ENCODE measurements around the gene BLOC1S4. TPM values are rescaled to one million over a fixed set of nuclear protein-coding genes. Genes with fewer than 3 reads are reported as not detected.
A peak's percentile ranks its signal among the peaks of the same experiment; 100 is the strongest.

The BLOC1S4 gene
- total and polyA plus RNA-seq, 4 donors: 4.9 to 7.7 (median 5.4) TPM

DNA sequence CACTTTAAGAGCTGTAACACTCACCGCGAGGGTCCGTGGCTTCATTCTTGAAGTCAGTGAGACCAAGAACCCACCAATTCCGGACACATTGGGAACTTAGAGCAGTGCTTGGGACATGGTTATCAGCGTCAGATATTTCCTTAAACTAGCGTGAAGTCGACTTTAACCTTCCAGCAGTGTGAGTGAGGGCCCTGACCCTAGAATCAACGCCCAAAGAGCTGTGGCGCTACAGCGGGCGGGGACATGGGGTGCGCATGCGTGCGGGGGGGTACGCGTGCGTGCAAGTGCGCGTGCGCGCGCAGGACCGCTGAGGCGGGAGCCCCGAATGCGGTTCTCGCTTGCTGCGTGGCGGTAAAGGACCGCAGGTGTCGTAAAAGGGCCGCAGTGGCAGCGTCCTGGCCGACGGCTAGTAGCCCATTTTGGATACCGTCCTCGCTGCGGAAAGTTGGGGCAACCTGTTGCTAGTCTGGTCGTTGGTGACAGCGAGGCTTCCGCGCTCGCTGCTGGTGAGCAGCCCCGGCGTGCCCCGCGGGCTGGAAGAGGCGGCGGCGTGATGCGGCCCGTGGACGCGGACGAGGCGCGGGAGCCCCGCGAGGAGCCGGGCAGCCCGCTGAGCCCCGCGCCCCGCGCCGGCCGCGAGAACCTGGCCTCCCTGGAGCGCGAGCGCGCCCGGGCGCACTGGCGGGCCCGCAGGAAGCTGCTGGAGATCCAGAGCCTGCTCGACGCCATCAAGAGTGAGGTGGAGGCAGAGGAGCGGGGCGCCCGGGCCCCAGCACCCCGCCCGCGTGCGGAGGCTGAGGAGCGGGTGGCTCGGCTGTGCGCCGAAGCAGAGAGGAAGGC is 42.1 kb upstream of the BLOC1S4 start (continued):
- TF ChIP-seq REST (IDR thresholded peaks at IDR 0.05) (peak; percentile 20), EGR1 (IDR thresholded peaks at IDR 0.05; ENCODE audit: low read depth in 2 of 2) (no peak)

DNA sequence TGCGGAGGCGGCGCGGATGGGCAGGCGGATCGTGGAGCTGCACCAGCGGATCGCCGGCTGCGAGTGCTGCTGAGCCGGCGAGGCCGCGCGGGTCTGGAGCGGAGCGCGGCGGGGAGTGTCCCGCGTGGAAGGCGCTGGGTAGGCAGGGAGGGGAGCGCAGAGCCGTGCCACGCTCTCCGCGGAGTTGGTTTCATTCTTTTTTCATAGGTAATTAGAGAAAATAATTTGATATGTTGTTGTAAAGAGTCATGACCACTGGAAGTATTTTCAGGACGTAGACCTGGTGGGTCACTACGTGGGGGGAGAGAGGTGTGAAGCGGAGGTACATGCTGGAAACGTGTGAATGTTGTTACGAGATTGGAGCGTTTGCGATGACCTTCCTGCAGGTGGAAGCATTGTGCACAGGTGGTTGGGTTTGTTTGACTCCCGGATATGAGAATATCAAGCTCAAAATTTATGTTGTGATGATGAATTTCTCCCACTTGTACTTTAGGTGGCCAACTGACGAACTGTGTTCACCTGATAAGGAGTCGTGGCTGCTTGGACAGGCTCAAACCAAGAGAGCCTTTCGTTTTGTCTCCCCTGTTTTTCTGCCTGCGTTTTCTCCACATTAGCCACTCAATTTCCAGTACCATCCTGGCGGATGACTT is 41.3 kb upstream of the BLOC1S4 start:
- Histone ChIP-seq H3K4me3 (ENCODE audit: low read depth in 1 of 3, low read length in 3 of 3) (peak overlapping the region; percentile 73 to 76 (median 74)), H3K27ac (ENCODE audit: low read depth in 1 of 2, low read length in 2 of 2) (peak overlapping the region; percentile 72 to 78), H3K9ac (ENCODE audit: low read depth in 1 of 2, low read length in 2 of 2) (peak overlapping the region; percentile 65 to 78), H3K36me3 (ENCODE audit: control insufficient read depth in 4 of 4, insufficient read depth in 3 of 4, low read depth in 1 of 4, low read length in 3 of 4) (no peaks in the 10 kb centered on the region), H3K9me3 (ENCODE audit: control insufficient read depth in 4 of 4, low read length in 3 of 4) (no peaks in the 10 kb centered on the region), H3K27me3 (ENCODE audit: control insufficient read depth in 4 of 4, insufficient read depth in 4 of 4, low read length in 3 of 4) (no peaks in the 10 kb centered on the region), H3K4me1 (ENCODE audit: control insufficient read depth in 4 of 4, insufficient read depth in 4 of 4, low read length in 3 of 4) (peaks cover 5 to 34% (median 23%) of the 10 kb centered on the region in 4 donors)
- TF ChIP-seq RAD21 (IDR thresholded peaks at IDR 0.05) (peak; percentile 76 to 78), SP1 (IDR thresholded peaks at IDR 0.05) (no peak)
- TF ChIP-seq, protein P1, sequence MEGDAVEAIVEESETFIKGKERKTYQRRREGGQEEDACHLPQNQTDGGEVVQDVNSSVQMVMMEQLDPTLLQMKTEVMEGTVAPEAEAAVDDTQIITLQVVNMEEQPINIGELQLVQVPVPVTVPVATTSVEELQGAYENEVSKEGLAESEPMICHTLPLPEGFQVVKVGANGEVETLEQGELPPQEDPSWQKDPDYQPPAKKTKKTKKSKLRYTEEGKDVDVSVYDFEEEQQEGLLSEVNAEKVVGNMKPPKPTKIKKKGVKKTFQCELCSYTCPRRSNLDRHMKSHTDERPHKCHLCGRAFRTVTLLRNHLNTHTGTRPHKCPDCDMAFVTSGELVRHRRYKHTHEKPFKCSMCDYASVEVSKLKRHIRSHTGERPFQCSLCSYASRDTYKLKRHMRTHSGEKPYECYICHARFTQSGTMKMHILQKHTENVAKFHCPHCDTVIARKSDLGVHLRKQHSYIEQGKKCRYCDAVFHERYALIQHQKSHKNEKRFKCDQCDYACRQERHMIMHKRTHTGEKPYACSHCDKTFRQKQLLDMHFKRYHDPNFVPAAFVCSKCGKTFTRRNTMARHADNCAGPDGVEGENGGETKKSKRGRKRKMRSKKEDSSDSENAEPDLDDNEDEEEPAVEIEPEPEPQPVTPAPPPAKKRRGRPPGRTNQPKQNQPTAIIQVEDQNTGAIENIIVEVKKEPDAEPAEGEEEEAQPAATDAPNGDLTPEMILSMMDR (IDR thresholded peaks at IDR 0.05; ENCODE audit: low read depth, low read length, missing input control): peak; percentile 46
- peak; percentile 50 for DNase-seq (ENCODE audit: low spot score)
- WGBS: 6% methylated on average over 40 of the region's 40 CpGs

GRCh38 chr4:6676722-6677558 is 39.0 kb upstream of the BLOC1S4 start:
- Histone ChIP-seq H3K36me3 (ENCODE audit: control insufficient read depth in 4 of 4, insufficient read depth in 3 of 4, low read depth in 1 of 4, low read length in 3 of 4) (no peaks in the 10 kb centered on the region), H3K4me3 (ENCODE audit: low read depth in 1 of 3, low read length in 3 of 3) (no peak overlapping the region), H3K27ac (ENCODE audit: low read depth in 1 of 2, low read length in 2 of 2) (no peak overlapping the region), H3K4me1 (ENCODE audit: control insufficient read depth in 4 of 4, insufficient read depth in 4 of 4, low read length in 3 of 4) (peaks cover 5 to 34% (median 23%) of the 10 kb centered on the region in 4 donors), H3K9me3 (ENCODE audit: control insufficient read depth in 4 of 4, low read length in 3 of 4) (no peaks in the 10 kb centered on the region), H3K9ac (ENCODE audit: low read depth in 1 of 2, low read length in 2 of 2) (no peak overlapping the region), H3K27me3 (ENCODE audit: control insufficient read depth in 4 of 4, insufficient read depth in 4 of 4, low read length in 3 of 4) (no peaks in the 10 kb centered on the region)
- 92% methylated on average over 21 of the region's 21 CpGs for WGBS
- no peak for DNase-seq (ENCODE audit: low spot score)
- TF ChIP-seq FOXA1 (IDR thresholded peaks at IDR 0.05): no peak
- TF ChIP-seq MAX (IDR thresholded peaks at IDR 0.05): no peak
- TF ChIP-seq NR2F2 (IDR thresholded peaks at IDR 0.05): no peak
- TF ChIP-seq, protein P2, sequence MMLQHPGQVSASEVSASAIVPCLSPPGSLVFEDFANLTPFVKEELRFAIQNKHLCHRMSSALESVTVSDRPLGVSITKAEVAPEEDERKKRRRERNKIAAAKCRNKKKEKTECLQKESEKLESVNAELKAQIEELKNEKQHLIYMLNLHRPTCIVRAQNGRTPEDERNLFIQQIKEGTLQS (IDR thresholded peaks at IDR 0.05): no peak
- TF ChIP-seq HNF4G (IDR thresholded peaks at IDR 0.05): no peak
- TF ChIP-seq EGR1 (IDR thresholded peaks at IDR 0.05; ENCODE audit: low read depth in 2 of 2): no peak
